Astrocyte of the hippocampus (primary cell): ENCODE data around the gene SGK1.
A peak's percentile ranks its signal among the peaks of the same experiment; 100 is the strongest.
"Not testable (repeated sequence)": the region's sequence is repeated elsewhere in the genome, so short reads cannot be mapped to it uniquely, and the experiment has no call there.

Experiments used
- DNase-seq: peaks from one replicate; pipeline ENCODE4 v3.0.0; 2011; ENCODE audit warnings: low read depth, low spot score

SGK1 gene

DNA sequence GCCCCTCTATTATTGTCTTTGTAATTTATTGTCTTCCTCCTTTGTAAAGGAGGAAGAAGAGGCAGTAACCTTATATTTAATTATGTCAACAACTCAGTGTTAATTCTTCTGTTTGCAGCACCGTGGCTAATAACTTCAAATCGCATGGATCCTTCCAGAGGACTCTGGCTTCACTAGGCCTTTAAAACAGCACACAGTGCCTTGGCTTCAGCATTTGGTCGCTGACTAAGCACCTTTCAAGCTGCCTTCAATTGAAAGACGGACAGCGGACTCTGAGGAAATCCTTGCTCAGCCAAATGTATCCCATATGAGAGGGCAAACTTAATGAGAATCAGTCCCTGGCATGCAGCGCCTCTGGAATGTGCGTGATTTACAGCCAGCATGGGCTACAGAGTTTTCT is 64.2 kb downstream of the SGK1 start:
- DNase-seq = peak; percentile 87

DNA sequence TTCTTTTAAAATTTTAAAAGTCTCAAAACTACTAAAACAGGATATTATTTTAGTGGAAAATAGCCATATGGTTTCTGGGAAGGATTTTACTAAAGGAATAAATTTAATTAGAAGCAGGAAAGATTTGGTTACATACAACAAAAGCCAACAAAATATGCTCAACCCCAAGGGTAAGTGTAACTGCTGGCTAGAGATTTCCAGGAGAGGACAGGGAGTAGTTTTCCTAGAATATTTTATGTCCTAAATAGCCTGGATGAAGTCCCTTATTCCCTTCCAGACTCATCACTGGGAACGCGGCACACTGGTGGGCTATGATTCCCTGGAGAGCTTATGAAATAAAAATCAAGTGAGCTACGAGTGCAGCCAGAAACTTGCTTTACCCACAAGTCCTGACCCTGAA is 66.6 kb downstream of the SGK1 start:
- DNase-seq = no peak

DNA sequence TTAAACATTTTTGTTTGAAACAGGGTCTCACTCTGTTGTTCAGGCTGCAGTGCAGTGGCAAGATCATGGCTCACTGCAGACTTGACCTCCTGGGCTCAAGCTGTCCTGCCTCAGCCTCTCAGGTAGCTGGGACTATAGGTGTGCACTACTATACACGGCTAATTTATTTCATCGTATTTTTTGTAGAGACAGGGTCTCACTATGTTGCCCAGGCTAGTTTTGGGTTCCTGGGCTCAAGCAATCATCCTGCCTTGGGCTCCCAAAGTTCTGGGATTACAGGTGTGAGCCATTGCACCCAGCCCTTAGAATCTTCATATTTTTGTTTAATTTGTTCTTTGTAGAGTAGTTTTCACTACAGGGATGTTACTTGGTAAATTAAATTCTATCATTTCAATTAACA is 67.1 kb downstream of the SGK1 start:
- no peak for DNase-seq

DNA sequence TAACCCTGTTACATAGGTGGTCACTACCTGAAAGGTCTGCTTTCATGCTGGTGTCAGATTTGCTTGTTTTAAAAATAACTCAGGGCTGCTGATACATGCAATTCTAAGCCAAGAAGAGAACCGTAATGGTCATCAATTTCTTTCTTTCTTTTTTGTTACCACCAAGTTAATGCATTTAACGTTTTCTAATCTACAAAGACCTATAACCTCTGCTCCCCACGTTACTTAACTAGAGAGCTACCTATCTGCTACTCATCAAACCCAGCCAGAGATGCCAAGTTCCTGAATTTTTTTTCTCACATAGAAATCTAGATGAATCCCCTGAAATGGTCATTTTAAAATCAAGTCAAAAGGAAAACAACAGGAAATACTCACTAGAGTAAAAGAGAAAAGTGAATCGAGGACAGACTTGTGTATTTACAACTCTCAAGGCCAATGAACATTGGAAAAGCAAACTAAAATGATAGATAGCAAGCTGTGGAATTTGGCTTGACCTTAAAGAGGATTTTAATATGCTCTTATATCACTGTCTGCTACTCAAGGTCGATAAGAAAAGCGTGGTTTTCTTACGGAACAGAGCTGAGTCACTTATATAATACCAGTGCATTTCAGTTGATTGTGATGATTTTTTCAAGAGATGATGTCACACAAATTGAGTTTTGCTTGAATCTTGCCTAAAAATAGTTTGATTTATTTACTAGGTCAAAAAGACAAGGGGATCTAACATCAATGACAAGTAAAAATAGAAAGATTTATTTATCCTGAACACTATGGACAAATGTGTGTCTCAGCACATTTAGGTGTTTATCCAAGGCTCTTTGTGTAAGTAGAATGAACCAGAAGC is 67.9 kb downstream of the SGK1 start:
- peak; percentile 33 for DNase-seq

DNA sequence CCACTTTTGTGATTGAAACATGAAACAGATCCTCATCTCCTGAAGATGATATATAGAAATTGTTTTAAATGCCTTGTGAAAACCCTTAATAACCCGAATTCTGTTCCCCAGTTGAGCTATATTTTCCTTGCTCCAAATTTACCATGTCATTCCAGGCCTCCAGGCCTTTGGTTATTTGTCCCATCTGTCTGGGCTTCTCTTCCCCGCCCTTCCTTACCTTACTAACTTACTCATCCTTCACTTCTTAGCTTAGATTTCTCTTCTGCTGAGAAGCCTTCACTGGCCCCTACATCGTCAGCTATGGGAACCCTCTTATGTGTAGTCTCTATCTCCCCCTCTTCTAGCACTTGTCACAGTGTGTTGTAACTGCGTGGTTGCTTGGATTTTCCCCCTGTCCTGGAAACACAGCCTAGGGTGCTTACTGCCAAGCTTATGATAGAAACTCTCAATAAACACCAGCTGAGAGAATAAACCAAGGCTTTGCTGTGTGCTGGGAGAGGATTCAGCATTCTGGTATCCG is 68.6 kb downstream of the SGK1 start:
- DNase-seq = no peak

DNA sequence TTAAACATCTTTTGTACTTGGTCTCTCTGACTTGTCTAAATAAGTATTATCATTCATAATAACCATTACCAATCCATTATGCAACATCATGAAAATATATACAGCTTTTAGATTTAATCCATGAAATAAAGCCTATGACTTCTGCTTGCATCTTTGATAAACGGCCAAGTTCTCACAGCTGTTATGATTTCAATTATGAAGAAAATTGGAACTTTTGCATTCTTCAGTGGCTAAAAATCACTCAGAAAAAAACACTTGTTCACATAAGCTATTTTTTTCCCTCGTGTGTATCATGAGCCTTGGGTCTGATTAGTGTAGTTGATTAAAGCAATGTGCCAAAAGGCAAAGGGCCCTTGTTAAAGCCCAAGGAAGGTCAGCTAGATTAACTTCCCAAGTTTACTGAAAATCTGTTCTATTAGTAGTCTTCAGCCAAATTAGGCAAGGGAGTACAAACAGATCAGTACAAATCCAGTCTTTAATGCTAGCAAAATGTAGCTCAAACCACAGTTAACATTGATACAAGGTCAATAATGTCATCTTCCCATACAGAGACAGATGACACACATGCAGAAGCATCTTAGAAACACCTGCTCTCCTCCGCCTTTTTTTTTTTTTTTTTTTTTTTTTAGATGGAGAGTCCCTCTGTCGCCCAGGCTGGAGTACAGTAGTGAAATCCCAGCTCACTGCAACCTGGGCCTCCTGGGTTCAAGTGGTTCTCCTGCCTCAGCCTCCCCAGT is 69.9 kb downstream of the SGK1 start:
- DNase-seq = no peak

DNA sequence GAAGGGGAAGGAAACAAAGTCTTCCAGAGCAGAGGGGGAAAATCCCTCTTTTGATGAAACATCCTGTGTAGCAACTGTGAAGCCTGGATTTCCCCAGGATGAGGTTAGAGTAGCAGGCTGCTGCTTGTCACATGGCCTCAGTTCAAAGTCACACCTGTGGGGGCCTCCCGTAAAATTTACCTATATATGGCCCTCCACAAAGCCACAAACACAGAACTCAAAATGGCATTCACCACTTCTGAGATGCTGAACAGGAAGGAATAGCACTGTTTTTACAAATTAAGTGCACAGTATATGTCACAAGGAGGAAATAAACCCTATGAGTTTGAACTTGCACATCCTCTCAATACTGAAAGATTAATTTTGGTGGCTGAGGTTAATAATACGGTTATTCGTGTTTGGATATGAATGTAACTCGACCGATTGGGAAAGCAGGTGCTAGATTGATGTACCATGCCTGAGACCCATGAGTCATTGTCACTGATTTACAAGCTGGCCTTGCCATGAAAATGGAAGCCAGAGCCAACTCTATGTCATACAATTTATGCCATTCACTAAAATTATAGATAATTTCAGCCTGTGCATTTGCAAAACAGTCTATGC is 70.6 kb downstream of the SGK1 start:
- no peak for DNase-seq

DNA sequence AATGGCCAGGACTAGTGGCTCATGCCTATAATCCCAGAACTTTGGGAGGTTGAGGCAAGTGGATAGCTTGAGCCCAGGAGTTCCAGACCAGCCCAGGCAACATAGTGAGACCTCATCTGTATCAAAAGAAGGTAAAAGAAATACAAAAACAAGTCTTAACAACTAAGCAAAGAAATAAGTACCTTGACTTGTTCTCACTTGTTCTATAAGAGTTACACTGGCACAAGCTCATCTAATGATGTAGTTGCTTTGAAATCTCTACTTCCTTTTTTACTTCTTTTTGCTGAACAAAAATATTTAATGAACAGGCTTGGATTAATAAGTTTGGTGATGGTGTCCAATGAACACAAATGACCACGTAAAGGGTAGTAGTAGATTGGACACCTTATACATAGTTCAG is 72.2 kb downstream of the SGK1 start:
- no peak for DNase-seq

DNA sequence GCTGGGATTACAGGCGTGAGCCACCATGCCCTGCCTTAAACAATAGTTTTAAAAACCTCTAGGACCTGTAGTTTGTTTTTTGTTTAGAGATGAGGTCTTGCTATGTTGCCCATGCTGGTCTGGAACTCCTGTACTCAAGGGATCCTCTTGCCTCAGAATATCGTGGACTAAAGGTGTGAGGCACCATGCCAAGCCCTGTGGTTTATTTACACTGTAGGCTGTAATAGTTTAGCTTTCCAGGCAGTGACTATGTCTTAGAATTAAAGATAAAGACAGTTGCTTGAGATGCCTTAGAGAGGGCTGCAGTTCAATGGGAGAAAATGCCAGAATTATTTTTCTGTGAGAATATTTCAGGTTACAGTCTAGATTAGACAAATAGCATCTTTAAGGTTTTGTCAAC is 72.9 kb downstream of the SGK1 start:
- peak; percentile 78 for DNase-seq

DNA sequence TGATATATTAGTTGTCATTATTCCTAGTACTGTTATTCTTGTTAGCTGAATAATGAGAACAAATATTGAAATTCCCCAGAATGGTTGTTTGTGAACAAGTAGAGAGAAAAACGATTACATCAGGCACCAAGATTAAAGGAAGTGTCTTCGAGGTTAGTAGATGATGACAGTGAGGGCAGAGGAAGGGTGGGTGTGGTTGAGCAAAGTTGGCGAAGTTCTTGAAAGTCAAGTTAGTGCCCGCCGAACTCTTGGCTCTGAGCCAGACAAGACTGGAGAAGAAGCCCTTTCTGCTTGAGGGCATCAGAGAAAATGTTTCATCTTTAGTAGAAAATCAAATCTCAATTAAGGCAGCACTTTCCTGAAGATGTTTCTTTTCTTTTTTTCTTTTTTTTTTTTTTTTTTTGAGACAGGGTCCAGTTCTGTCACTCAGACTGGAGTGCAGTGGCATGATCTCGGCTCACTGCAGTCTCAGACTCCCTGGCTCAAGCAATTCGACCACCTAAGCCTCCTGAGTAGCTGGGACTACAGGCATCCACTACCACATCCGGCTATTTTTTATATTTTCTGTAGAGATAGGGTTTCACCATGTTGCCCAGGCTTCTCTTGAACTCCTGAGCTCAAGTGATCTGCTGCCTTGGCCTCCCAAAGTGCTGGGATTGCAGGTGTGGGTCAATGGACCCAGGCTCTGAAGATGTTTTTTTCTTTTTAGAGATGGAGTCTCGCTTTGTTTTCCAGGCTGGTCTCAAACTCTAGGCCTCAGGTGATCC is 77.1 kb downstream of the SGK1 start:
- DNase-seq = no peak

DNA sequence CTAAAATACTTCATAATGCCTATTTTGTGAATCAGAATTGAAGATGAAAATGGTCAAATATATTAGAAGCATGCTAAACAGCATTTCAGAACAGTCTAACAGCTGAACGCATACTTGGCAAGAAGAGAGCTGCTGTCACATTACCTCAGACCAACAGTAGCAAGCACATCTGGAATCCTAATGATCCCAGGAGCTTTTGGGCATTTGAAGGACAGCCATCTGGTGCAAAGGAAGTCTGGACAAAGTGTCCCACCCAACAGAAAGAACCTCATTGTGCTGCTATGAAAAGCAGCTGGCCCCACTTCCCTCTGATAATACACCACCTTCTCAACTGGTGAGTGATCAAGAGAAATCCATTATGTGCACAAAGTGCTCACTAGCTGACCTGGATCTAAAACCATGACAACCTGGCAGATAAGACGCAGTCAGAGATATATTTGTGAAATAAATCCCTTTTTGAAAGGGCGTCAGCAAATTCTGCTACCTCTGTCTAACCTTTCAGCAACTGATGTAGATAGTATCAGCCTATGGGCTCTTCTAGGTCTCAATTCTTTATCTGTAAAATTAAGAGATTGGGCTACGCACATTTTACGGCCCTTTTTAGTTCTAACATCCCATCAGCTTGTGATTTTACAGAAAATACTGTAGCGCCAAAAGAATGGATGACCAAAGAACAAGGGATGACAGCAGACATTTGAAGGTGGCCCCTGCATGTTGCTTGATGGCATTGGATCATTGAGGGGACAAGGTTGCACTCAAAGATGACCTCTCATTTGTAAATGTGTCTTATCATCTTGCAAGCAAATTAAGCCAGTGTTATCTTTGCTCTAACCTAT is 78.7 kb downstream of the SGK1 start:
- DNase-seq = no peak

DNA sequence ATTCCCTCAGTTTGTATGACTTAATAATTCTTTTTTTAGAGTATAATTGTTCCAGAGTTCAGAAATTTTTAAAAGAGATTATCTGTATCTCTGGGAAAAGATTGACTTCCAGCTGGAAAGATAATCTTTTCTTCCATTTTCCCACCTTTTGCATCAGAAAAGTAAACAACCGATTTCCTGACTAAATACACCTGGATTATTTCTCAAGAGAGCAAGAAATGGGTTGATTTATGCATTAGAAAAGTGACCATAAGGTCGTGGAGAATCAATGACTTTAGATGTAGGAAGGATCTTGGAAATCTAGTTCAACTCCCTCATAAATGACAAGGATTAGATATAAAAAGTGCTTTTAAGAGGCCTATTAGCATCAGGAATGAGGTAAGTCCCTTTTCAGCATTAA is 79.9 kb downstream of the SGK1 start:
- no peak for DNase-seq

DNA sequence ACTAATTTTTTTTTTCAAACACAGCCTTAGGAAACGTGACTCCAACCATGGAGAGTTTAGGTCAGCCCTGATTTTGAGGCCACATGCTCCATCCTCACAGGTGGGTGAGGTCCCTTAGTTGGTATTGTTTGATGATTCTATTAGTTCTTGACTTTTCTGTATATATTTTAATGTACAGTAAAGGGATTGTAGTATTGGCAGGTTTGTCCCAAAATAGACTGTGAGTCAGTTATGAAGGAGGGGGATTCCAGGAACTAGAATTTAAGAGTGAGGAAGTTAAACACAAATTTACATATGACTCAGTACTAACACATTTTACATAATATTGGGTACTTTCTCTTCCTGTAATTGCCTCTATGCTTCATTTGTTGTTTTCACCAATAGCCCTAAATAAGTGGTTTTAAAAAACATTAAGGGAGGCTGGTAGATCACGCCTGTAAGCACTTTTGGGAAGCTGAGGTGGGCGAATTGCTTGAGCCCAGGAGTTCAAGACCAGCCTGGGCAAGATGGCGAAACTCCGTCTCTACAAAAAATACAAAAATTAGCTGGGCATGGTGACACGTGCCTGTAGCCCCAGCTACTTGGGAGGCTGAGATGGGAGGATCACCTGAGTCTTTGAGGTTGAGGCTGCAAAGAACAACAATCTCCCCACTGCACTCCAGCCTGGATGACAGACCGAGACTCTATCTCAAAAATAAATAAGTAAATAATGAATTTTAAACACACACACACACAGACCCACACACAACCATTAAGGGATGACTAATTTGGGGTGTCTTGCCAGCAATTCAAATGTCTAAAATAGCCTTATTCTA is 81.8 kb downstream of the SGK1 start:
- DNase-seq = peak; percentile 78

DNA sequence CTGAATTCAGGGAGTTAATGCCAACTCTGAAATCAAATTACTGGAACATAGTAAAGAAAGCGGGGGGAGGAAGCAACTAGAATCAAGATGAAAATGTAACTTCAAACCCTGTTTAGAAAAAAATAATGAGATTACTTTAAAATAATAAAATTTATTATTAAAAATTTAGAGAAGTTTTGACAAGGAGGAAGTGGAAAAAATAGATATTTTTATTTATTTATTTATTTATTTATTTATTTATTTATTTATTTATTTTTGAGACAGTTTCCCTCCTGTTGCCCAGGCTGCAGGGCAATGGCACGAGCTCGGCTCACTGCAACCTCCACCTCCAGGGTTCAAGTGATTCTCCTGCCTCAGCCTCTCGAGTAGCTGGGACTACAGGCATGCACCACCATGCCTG is 82.6 kb downstream of the SGK1 start:
- not testable (repeated sequence) for DNase-seq

DNA sequence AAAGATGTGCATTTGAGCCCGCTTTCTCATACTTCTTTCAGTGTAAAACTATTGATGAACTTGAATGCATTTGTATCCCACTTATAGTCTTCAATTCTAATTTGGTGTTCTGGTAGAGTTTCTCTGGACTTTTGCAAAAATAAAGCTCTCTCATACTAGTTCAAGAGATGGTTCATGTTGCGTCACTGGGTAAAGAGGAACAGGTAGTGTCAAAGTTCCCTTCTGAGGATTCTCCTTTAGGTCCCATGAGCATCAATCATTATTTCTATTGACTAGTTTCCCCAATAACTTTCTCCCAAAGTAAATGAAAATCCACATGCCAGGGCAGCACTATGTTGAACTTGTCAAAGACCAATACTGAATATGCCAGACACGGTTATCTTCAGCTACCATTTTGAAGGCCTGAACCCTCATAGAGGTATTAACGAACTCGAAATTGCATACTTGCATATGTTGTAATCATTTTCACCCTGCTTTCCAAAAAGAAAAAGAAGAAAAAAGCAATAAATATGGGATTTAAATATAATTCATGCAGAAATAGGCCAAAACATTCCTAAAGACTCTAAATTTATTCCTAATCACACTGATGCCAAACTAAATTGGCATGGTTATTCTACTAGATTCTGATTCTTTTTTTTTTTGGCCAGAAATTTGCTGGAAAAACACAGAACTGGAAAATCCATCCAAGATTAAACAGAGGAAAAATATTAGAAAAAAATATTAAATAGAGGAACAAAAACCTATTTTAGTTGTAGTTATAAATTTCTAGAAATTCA is 84.5 kb downstream of the SGK1 start:
- no peak for DNase-seq

DNA sequence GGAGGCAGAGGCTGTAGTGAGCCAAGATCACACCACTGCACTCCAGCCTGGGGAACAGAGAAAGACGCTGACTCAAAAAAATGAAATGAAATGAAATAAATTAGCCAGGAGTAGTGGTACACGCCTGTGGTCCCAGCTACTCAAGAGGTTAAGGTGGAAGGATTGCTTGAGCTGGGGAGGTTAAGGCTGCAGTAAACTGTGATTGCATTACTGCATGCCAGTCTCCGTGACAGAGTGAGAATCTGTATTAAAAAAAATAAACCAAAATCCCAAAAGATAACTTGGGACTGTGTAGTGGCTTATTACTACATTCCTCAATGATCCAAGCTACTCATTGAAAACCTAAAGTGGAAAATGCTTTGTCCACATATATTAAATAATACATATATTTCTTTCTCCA is 87.0 kb downstream of the SGK1 start:
- DNase-seq = peak; percentile 43

DNA sequence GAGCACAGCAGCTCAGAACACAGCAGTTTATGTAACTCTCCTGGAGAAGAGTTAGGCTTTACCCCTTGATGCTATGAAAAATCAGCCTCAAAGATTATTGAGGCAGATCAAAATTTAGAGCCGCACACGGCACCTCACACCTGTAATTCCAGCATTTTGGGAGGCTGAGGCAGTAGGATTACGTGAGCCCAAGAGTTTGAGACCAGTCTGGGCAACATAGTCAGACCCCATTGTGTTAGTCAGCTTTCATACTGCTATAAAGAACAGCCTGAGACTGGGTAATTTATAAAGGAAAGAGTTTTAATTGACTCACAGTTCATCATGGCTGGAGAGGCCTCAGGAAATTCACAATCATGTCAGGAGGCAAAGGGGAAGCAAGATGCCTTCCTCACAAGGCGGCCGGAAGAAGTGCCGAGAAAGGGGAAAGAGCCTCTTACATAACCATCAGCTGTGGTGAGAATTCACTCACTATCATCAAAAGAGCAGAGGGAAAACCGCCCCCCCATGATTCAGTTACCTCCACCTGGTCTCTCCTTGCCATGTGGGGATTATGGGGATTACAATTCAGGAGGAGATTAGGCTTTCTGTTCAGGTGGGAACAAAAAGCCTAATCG is 87.7 kb downstream of the SGK1 start:
- DNase-seq = no peak

DNA sequence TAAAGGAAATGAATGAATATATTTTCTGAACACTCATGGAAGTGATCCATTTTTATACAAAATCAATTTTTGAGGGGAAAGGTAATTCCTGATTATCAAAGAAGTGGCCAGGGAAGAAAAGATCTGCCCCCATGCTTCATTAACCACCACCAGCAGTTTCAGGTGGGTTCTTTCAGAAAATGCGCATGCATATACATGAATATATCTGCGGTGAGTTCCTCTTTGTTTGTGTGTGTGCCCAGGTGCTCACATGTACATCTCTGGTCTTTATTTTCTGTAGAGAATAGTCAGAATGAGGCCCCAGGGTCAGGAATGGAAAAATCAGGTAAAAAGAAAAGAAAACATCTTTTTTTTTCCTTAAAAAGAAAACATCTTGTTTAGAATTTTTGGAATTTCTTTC is 88.4 kb downstream of the SGK1 start:
- no peak for DNase-seq
